ENCODE data around the gene NHLRC1.

NHLRC1 gene

GRCh38 chr6:18081025-18081668, 41.3 kb downstream of the NHLRC1 start:
- DNase-seq (ENCODE audit: low spot score), result no peak

- DNase-seq (ENCODE audit: low spot score), result no peak
Measured at GRCh38 chr6:18080544-18080943, 41.9 kb downstream of the NHLRC1 start.

DNA sequence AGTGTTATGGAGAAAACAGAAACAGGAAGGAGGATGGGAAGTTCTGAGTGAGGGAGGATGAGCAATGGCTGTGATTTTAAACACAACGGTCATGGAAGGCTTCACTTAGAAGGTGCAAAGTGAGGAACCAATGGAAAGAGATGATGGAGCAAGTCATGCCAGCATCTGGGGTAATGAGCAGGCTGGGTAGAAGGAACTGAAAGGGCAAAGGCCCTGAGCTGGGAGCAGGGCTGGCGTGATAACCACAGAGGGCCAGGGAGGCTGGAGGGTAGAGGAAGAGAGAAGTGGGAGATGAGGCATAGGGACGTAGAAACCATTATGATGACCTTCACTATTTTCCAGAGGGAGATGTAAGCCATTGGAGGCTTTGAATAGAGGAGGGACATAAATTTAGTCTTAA, 43.6 kb downstream of the NHLRC1 start:
- DNase-seq (ENCODE audit: low spot score), result no peak

GRCh38 chr6:18076231-18076630, 46.2 kb downstream of the NHLRC1 start:
- no peak for DNase-seq (ENCODE audit: low spot score)

DNA sequence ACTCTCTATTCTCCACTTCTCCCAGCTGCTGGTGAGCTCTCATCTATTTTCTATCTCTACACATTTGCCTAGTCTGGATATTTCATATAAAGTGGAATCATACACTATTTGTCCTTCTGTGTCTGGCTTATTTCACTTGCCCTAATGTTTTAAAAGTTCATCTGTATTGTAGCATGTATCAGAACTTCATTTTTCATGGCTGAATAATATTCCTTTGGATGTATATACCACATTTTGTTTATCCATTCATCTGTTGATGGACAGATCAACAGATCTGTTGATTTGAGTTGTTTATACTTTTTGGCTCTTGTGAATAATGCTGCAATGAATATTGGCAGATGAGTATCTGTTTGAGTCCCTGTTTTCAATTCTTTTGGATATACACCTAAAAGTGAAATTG, 49.6 kb downstream of the NHLRC1 start:
- no peak for DNase-seq (ENCODE audit: low spot score)

- DNase-seq (ENCODE audit: low spot score), result no peak
Measured at GRCh38 chr6:18070486-18070885, 52.0 kb downstream of the NHLRC1 start.

All from ecto neural progenitor cell (in vitro differentiated cells).